ENCODE measurements around the gene JAZF1.

The JAZF1 gene

DNA sequence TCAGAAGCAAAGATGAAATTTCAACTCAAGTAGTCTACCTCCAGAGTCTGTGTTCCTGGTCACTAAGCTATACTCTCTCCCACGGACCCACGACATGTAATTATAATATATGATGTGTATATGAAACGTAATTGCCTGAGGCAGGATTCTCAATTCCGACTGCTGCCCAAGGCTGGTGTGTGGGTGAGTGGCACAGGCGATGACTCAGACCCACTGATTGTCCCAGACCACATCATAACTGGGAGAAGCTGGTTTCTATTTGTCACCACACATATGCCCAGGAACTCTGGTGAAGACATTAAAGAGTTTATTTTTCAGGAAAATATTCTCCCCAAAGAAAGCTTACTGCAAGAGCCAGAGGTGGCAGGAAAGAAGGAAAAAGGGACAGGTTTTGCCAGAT, 219.3 kb downstream of the JAZF1 start:
- no peak for TF ChIP-seq SIN3A (IDR thresholded peaks at IDR 0.05; ENCODE audit: borderline replicate concordance, insufficient read depth, low read length)
- no peak for TF ChIP-seq REST (IDR thresholded peaks at IDR 0.05; ENCODE audit: insufficient read depth in 1 of 2, low read depth in 2 of 2, low read length in 2 of 2)
- no peak for TF ChIP-seq POLR2AphosphoS5 (IDR thresholded peaks at IDR 0.05; ENCODE audit: low read depth, low read length)
- TF ChIP-seq FOXP2 (optimal IDR thresholded peaks at IDR 0.05; ENCODE audit: borderline replicate concordance, extremely low read depth, extremely low read length, insufficient read depth): no peak
- TF ChIP-seq TAF1 (IDR thresholded peaks at IDR 0.05; ENCODE audit: borderline replicate concordance, insufficient read depth, low read length): no peak

- TF ChIP-seq REST (IDR thresholded peaks at IDR 0.05; ENCODE audit: insufficient read depth in 1 of 2, low read depth in 2 of 2, low read length in 2 of 2): no peak
- no peak for TF ChIP-seq FOXP2 (optimal IDR thresholded peaks at IDR 0.05; ENCODE audit: borderline replicate concordance, extremely low read depth, extremely low read length, insufficient read depth)
- no peak for TF ChIP-seq POLR2AphosphoS5 (IDR thresholded peaks at IDR 0.05; ENCODE audit: low read depth, low read length)
- TF ChIP-seq SIN3A (IDR thresholded peaks at IDR 0.05; ENCODE audit: borderline replicate concordance, insufficient read depth, low read length): no peak
- TF ChIP-seq TAF1 (IDR thresholded peaks at IDR 0.05; ENCODE audit: borderline replicate concordance, insufficient read depth, low read length): no peak
Measured at GRCh38 chr7:27960415-27960814, 220.2 kb downstream of the JAZF1 start.

DNA sequence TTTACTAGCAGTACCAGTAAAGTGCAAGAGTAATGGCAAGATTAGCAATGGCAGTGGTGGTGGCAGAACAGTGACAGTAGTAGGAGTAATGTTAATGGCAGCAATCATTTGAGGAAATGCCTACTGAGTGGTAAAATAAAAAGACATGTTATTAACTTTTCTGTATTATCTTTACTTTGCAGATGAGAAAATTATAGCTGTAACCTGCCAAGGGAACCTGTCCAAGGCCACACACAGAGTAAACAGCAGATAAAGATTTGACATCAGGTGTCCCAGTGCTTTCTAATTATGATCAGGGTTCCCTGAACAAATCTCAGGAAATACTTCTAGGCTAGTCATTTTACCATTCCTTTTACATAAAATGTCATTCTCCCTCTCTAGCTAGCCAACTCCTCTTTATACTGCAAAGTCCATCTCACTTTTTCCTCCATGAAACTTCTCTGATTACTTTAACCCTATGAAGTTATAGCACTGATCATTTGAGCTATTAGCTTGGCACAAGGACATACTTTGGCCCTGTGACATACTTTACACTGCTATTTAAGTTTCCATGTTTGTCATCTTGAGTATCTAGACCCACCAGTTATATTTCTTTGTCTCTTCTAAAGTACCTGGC, 221.6 kb downstream of the JAZF1 start:
- TF ChIP-seq POLR2AphosphoS5 (IDR thresholded peaks at IDR 0.05; ENCODE audit: low read depth, low read length) (no peak), SIN3A (IDR thresholded peaks at IDR 0.05; ENCODE audit: borderline replicate concordance, insufficient read depth, low read length) (no peak)

DNA sequence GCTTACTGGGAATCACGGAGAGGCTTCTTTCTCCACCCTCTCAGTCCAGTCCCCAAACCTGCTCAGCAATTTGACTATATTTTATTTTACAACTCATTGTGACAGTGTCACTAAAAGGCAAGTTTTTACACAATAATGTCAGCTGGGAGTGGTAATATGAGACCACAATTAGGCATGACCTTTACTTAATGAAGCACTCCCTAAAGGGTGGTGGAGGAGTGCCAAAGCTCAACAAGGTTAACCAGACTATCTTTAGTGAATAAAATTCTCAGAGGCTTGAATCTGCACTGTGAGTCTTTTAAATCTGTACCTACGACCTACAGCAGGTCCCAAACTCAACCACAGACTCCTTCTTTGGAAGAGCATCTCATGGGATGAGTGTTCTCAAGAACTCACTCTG, 225.0 kb downstream of the JAZF1 start:
- no peak for TF ChIP-seq REST (IDR thresholded peaks at IDR 0.05; ENCODE audit: insufficient read depth in 1 of 2, low read depth in 2 of 2, low read length in 2 of 2)
- no peak for TF ChIP-seq SIN3A (IDR thresholded peaks at IDR 0.05; ENCODE audit: borderline replicate concordance, insufficient read depth, low read length)
- no peak for TF ChIP-seq TAF1 (IDR thresholded peaks at IDR 0.05; ENCODE audit: borderline replicate concordance, insufficient read depth, low read length)
- TF ChIP-seq POLR2AphosphoS5 (IDR thresholded peaks at IDR 0.05; ENCODE audit: low read depth, low read length): no peak
- TF ChIP-seq FOXP2 (optimal IDR thresholded peaks at IDR 0.05; ENCODE audit: borderline replicate concordance, extremely low read depth, extremely low read length, insufficient read depth): no peak

GRCh38 chr7:27955011-27955410, 225.6 kb downstream of the JAZF1 start:
- no peak for TF ChIP-seq FOXP2 (optimal IDR thresholded peaks at IDR 0.05; ENCODE audit: borderline replicate concordance, extremely low read depth, extremely low read length, insufficient read depth)
- no peak for TF ChIP-seq REST (IDR thresholded peaks at IDR 0.05; ENCODE audit: insufficient read depth in 1 of 2, low read depth in 2 of 2, low read length in 2 of 2)
- TF ChIP-seq TAF1 (IDR thresholded peaks at IDR 0.05; ENCODE audit: borderline replicate concordance, insufficient read depth, low read length): no peak
- no peak for TF ChIP-seq SIN3A (IDR thresholded peaks at IDR 0.05; ENCODE audit: borderline replicate concordance, insufficient read depth, low read length)
- no peak for TF ChIP-seq POLR2AphosphoS5 (IDR thresholded peaks at IDR 0.05; ENCODE audit: low read depth, low read length)
